CD14-positive monocyte (primary cell): ENCODE measurements around the gene RASEF. TPM values are rescaled to one million over a fixed set of nuclear protein-coding genes. Genes with fewer than 3 reads are reported as not detected.
A peak's percentile ranks its signal among the peaks of the same experiment; 100 is the strongest.

Experiments used
- DNase-seq, 3 donors: peaks; one replicate each; pipeline ENCODE4 v3.0.0-alpha.2; 2011 to 2022
- H2AFZ ChIP-seq: 2 replicates; pipeline ENCODE4 v1.6.0; 2012; ENCODE audit warnings: mild to moderate bottlenecking, low read depth, low read length, inconsistent platforms; ENCODE audit not compliant: insufficient read depth, poor library complexity, severe bottlenecking
- H3K27ac ChIP-seq, 2 donors: 1 replicate in 1 of 2; 2 replicates in 1 of 2; pipeline ENCODE4 v1.5.1; 2012 to 2013; ENCODE audit warnings: low read length in 2 of 2, control low read depth in 1 of 2, inconsistent platforms in 1 of 2, low read depth in 1 of 2, mild to moderate bottlenecking in 1 of 2
- H3K27me3 ChIP-seq, 2 donors: one replicate each; pipeline versions ENCODE4 v1.6.0 to v1.6.1; 2011 to 2013; ENCODE audit warnings: low read length in 2 of 2; ENCODE audit not compliant: control insufficient read depth in 2 of 2, insufficient read depth in 2 of 2
- H3K36me3 ChIP-seq, 2 donors: replicated peaks in 1 of 2; 1 replicate in 1 of 2; 2 replicates in 1 of 2; pipeline versions ENCODE4 v1.5.1 to v1.6.1; 2012 to 2013; ENCODE audit warnings: low read length in 2 of 2, control low read depth in 1 of 2, inconsistent platforms in 1 of 2, mild to moderate bottlenecking in 1 of 2; ENCODE audit not compliant: insufficient read depth in 2 of 2, control insufficient read depth in 1 of 2
- H3K4me1 ChIP-seq, 2 donors: 1 replicate in 1 of 2; 2 replicates in 1 of 2; pipeline versions ENCODE4 v1.5.1 to v1.6.1; 2012 to 2013; ENCODE audit warnings: low read length in 2 of 2, control low read depth in 1 of 2, inconsistent platforms in 1 of 2, mild to moderate bottlenecking in 1 of 2, moderate library complexity in 1 of 2; ENCODE audit not compliant: insufficient read depth in 2 of 2, control insufficient read depth in 1 of 2
- H3K4me2 ChIP-seq: replicated peaks from 2 replicates; pipeline ENCODE3; 2012; ENCODE audit warnings: low read length, moderate library complexity, mild to moderate bottlenecking; ENCODE audit not compliant: poor library complexity, severe bottlenecking; ENCODE audit errors: extremely low read depth
- H3K4me3 ChIP-seq, 3 experiments: fragments of 200-600 bp in 1 of 3; sonication (generic) in 1 of 3; replicated peaks in 1 of 3; 1 replicate in 2 of 3; 2 replicates in 1 of 3; pipeline ENCODE4 v1.5.1; 2011 to 2013; ENCODE audit warnings: low read length in 3 of 3, mild to moderate bottlenecking in 3 of 3, control low read depth in 2 of 3, low read depth in 2 of 3, inconsistent platforms in 1 of 3, moderate library complexity in 1 of 3
- H3K79me2 ChIP-seq: 2 replicates; pipeline ENCODE4 v1.6.0; 2012; ENCODE audit warnings: mild to moderate bottlenecking, control low read depth, inconsistent platforms, low read length, moderate library complexity; ENCODE audit not compliant: insufficient read depth
- H3K9ac ChIP-seq: 2 replicates; pipeline ENCODE4 v1.6.0; 2017; ENCODE audit warnings: low read length, mild to moderate bottlenecking; ENCODE audit not compliant: insufficient read depth, poor library complexity, severe bottlenecking
- H3K9me3 ChIP-seq, 2 donors: replicated peaks in 1 of 2; 1 replicate in 1 of 2; 2 replicates in 1 of 2; pipeline versions ENCODE4 v1.5.1 to v1.6.1; 2012 to 2013; ENCODE audit warnings: low read length in 2 of 2, control low read depth in 1 of 2; ENCODE audit not compliant: control insufficient read depth in 1 of 2, insufficient read depth in 1 of 2
- H4K20me1 ChIP-seq: 2 replicates; pipeline ENCODE4 v1.6.0; 2012; ENCODE audit warnings: mild to moderate bottlenecking, low read length, control low read depth, moderate library complexity; ENCODE audit not compliant: insufficient read depth
- H3K27ac Mint-ChIP-seq, 7 donors: one replicate each; pipeline ENCODE4 v1.8.0; 2020; ENCODE audit warnings: mild to moderate bottlenecking in 7 of 7, mixed read lengths in 7 of 7, moderate library complexity in 6 of 7, inconsistent platforms in 2 of 7
- H3K27me3 Mint-ChIP-seq, 3 donors: one replicate each; pipeline ENCODE4 v1.8.0; 2021 to 2022; ENCODE audit warnings: low read depth in 3 of 3, mild to moderate bottlenecking in 3 of 3, mixed read lengths in 3 of 3, moderate library complexity in 3 of 3, inconsistent platforms in 1 of 3
- H3K36me3 Mint-ChIP-seq, 2 donors: one replicate each; pipeline ENCODE4 v1.8.0; 2020; ENCODE audit warnings: mixed read lengths in 2 of 2, inconsistent platforms in 1 of 2, mild to moderate bottlenecking in 1 of 2
- H3K4me1 Mint-ChIP-seq: one replicate; pipeline ENCODE4 v1.8.0; 2020; ENCODE audit warnings: mild to moderate bottlenecking, mixed read lengths
- H3K4me3 Mint-ChIP-seq, 2 donors: one replicate each; pipeline ENCODE4 v1.8.0; 2020; ENCODE audit warnings: mild to moderate bottlenecking in 2 of 2, mixed read lengths in 2 of 2, moderate library complexity in 1 of 2
- H3K9me3 Mint-ChIP-seq, 7 donors: one replicate each; pipeline ENCODE4 v1.8.0; 2020 to 2022; ENCODE audit warnings: mixed read lengths in 7 of 7, mild to moderate bottlenecking in 6 of 7, moderate library complexity in 6 of 7, inconsistent platforms in 2 of 7
- WGBS: methylation state at CpG from one replicate; pipeline ENCODE4 v1.1.5; 2013; ENCODE audit warnings: missing lambda C conversion rate; ENCODE audit not compliant: insufficient coverage; 5-methylcytosine and 5-hydroxymethylcytosine counted together
- intact Hi-C, 2 donors: fragments of 100-400 bp; cut with micrococcal nuclease; formaldehyde crosslinking; loops; one replicate each; pipeline versions ENCODE4 v1.15.0 to v1.15.1; 2023
- polyA plus RNA-seq, 3 donors: library from polyadenylated mRNA; depleted of rRNA in 1 of 3; unstranded in 2 of 3; stranded (reverse) in 1 of 3; fragments of 300-500 nt in 2 of 3; fragments of >200 nt in 1 of 3; fragmentation: Illumina TruSeq in 2 of 3; gene quantifications; 1 replicate in 2 of 3; 2 replicates in 1 of 3; pipeline ENCODE4 v1.2.3, GENCODE V29; 2012 to 2021
- TF ChIP-seq, protein P1 (sequence below): fragments of 200-600 bp; IDR thresholded peaks from one replicate; pipeline ENCODE4 v1.8.0; 2022; ENCODE audit warnings: antibody characterized with exemption, mild to moderate bottlenecking

Gene RASEF
- polyA plus RNA-seq, 3 donors, result not detected

GRCh38 chr9:82989929-82990328, 73.0 kb downstream of the RASEF start:
- Histone ChIP-seq H3K36me3 (no peaks in the 10 kb centered on the region), H3K4me1 (no peaks in the 10 kb centered on the region), H3K9me3 (peaks cover 0 to 2% of the 10 kb centered on the region in 2 donors), H3K4me2 (no peak overlapping the region), H3K79me2 (no peaks in the 10 kb centered on the region), H3K4me3 (no peak overlapping the region), H4K20me1 (no peaks in the 10 kb centered on the region), H3K27ac (no peak overlapping the region), H3K9ac (no peak overlapping the region), H2AFZ (no peak overlapping the region), H3K27me3 (no peaks in the 10 kb centered on the region)
- Mint-ChIP-seq H3K27me3 (peaks cover 0 to 3% (median 0%) of the 10 kb centered on the region in 3 donors), H3K27ac (peak overlapping the region in 1 of 7 donors; percentile 20), H3K4me1 (no peaks in the 10 kb centered on the region), H3K9me3 (peaks cover 0 to 6% (median 5%) of the 10 kb centered on the region in 7 donors), H3K4me3 (no peak overlapping the region), H3K36me3 (no peaks in the 10 kb centered on the region)
- TF ChIP-seq, protein P1, sequence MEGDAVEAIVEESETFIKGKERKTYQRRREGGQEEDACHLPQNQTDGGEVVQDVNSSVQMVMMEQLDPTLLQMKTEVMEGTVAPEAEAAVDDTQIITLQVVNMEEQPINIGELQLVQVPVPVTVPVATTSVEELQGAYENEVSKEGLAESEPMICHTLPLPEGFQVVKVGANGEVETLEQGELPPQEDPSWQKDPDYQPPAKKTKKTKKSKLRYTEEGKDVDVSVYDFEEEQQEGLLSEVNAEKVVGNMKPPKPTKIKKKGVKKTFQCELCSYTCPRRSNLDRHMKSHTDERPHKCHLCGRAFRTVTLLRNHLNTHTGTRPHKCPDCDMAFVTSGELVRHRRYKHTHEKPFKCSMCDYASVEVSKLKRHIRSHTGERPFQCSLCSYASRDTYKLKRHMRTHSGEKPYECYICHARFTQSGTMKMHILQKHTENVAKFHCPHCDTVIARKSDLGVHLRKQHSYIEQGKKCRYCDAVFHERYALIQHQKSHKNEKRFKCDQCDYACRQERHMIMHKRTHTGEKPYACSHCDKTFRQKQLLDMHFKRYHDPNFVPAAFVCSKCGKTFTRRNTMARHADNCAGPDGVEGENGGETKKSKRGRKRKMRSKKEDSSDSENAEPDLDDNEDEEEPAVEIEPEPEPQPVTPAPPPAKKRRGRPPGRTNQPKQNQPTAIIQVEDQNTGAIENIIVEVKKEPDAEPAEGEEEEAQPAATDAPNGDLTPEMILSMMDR, result no peak
- DNase-seq, result no peak
- intact Hi-C loops, result no loop called here
- 90% methylated on average over 2 of the region's 4 CpGs for WGBS

- H4K20me1 ChIP-seq, result no peaks in the 10 kb centered on the region
- TF ChIP-seq, protein P1, result no peak
- intact Hi-C loops, result no loop called here
- no peak overlapping the region for H3K4me2 ChIP-seq
- Mint-ChIP-seq H3K27ac (no peak overlapping the region), H3K4me3 (no peak overlapping the region), H3K27me3 (peaks cover 0 to 3% (median 0%) of the 10 kb centered on the region in 3 donors), H3K36me3 (no peaks in the 10 kb centered on the region), H3K4me1 (no peaks in the 10 kb centered on the region), H3K9me3 (peaks cover 0 to 9% (median 6%) of the 10 kb centered on the region in 7 donors)
- WGBS, result 100% methylated on average over 2 of the region's 9 CpGs
- H3K4me3 ChIP-seq, result no peak overlapping the region
- no peaks in the 10 kb centered on the region for H3K36me3 ChIP-seq
- H3K79me2 ChIP-seq, result no peaks in the 10 kb centered on the region
- H3K4me1 ChIP-seq, result no peaks in the 10 kb centered on the region
- H3K27me3 ChIP-seq, result no peaks in the 10 kb centered on the region
- DNase-seq, result no peak
- H3K9me3 ChIP-seq, result peaks cover 0 to 2% of the 10 kb centered on the region in 2 donors
- no peak overlapping the region for H2AFZ ChIP-seq
- H3K27ac ChIP-seq, result no peak overlapping the region
- H3K9ac ChIP-seq, result no peak overlapping the region
Observed at GRCh38 chr9:82988488-82988887, 74.5 kb downstream of the RASEF start.
